Measurements from ENCODE around the gene H2AZ2.
"Not testable (repeated sequence)": the region's sequence is repeated elsewhere in the genome, so short reads cannot be mapped to it uniquely, and the experiment has no call there.

H2AZ2 gene

DNA sequence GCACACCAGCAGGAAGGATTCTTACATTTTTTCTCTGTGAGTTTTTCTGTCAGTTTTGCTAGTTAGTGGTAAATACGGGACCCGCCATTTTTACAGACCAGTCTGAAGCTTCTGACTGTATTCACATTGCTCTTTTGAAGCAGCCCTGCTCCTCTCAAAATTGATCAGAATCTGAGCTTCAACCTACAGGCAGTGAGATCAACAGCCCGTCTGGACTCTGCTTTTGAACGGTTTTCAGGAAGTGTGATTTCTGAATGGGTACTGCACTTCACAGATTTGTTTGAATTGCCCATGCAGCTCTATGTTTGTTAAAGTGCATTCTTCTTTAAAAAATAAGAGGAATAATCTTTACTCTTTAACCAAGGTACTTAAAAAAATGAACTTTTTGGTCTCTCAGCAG lies 28.5 kb upstream of the H2AZ2 start:
- no peak overlapping the region for H3K4me3 Mint-ChIP-seq
- TF ChIP-seq, protein P1, sequence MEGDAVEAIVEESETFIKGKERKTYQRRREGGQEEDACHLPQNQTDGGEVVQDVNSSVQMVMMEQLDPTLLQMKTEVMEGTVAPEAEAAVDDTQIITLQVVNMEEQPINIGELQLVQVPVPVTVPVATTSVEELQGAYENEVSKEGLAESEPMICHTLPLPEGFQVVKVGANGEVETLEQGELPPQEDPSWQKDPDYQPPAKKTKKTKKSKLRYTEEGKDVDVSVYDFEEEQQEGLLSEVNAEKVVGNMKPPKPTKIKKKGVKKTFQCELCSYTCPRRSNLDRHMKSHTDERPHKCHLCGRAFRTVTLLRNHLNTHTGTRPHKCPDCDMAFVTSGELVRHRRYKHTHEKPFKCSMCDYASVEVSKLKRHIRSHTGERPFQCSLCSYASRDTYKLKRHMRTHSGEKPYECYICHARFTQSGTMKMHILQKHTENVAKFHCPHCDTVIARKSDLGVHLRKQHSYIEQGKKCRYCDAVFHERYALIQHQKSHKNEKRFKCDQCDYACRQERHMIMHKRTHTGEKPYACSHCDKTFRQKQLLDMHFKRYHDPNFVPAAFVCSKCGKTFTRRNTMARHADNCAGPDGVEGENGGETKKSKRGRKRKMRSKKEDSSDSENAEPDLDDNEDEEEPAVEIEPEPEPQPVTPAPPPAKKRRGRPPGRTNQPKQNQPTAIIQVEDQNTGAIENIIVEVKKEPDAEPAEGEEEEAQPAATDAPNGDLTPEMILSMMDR (IDR thresholded peaks at IDR 0.05; ENCODE audit: unreplicated experiment in 3 of 3), result no peak
- H3K9me3 Mint-ChIP-seq, result peaks cover 11% of the 10 kb centered on the region
- H3K27me3 Mint-ChIP-seq (ENCODE audit: low read depth), result no peaks in the 10 kb centered on the region
- no peak overlapping the region for H3K27ac Mint-ChIP-seq
- peaks cover 28% of the 10 kb centered on the region for H3K4me1 Mint-ChIP-seq
- peaks cover 38% of the 10 kb centered on the region for H3K36me3 Mint-ChIP-seq (ENCODE audit: low read depth)

DNA sequence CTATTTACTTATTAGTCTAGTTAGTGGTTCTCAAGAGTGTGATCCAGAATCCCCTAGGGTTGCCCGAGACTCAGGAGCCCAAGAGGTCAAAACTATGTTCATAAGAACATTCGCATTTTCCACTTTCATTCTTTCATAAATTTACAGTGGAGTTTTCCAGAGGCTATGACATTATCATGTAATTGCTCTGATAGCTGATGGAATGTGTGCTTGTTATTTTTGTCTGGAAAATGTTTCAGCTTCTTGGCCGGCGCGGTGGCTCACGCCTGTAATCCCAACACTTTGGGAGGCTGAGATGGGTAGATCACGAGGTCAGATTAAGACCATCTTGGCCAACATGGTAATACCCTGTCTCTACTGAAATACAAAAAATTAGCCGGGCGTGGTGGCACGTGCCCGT lies 27.4 kb upstream of the H2AZ2 start:
- H3K36me3 Mint-ChIP-seq (ENCODE audit: low read depth), result peaks cover 28% of the 10 kb centered on the region
- TF ChIP-seq, protein P1 (IDR thresholded peaks at IDR 0.05; ENCODE audit: unreplicated experiment in 3 of 3), result no peak
- H3K27ac Mint-ChIP-seq, result no peak overlapping the region
- no peak overlapping the region for H3K4me3 Mint-ChIP-seq
- H3K4me1 Mint-ChIP-seq, result peaks cover 17% of the 10 kb centered on the region
- H3K27me3 Mint-ChIP-seq (ENCODE audit: low read depth), result no peaks in the 10 kb centered on the region
- H3K9me3 Mint-ChIP-seq, result peaks cover 13% of the 10 kb centered on the region

DNA sequence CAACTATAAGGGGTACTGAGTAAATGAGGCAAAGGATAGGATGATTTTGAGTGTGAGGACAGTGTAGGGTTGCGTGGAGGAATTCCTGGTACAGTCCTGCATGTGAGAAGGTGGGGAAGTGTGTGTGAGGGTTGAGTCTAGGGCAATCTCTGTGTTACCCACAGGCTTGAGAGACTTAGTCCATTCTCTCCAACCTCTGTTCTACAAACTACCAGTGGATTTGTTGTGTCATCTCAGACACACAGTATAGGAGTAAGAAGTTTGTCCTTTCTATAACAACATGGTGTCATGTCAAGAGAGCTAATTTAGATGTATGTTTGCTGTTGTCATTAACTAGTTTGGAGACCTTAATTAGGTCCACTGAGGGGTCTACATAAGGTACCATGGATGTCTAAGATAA lies 24.9 kb upstream of the H2AZ2 start:
- Mint-ChIP-seq H3K4me1 (no peaks in the 10 kb centered on the region), H3K4me3 (no peak overlapping the region), H3K9me3 (peaks cover 18% of the 10 kb centered on the region), H3K27me3 (ENCODE audit: low read depth) (no peaks in the 10 kb centered on the region), H3K27ac (no peak overlapping the region), H3K36me3 (ENCODE audit: low read depth) (peaks cover 13% of the 10 kb centered on the region)
- TF ChIP-seq, protein P1 (IDR thresholded peaks at IDR 0.05; ENCODE audit: unreplicated experiment in 3 of 3), result no peak

DNA sequence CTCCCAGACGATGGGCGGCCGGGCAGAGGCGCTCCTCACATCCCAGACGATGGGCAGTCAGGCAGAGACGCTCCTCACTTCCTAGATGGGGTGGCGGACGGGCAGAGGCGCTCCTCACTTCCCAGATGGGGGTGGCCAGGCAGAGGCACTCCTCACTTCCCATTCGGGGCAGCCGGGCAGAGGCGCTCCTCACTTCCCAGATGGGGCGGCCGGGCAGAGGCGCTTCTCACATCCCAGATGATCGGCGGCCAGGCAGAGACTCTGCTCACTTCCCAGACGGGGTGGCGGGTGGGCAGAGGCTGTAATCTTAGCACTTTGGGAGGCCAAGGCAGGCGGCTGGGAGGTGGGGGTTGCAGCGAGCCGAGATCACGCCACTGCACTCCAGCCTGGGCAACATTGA lies 24.0 kb upstream of the H2AZ2 start:
- H3K27ac Mint-ChIP-seq; H3K27me3 Mint-ChIP-seq (ENCODE audit: low read depth); H3K4me1 Mint-ChIP-seq; H3K4me3 Mint-ChIP-seq; H3K36me3 Mint-ChIP-seq (ENCODE audit: low read depth): not testable (repeated sequence)
- peaks cover 18% of the 10 kb centered on the region for H3K9me3 Mint-ChIP-seq

DNA sequence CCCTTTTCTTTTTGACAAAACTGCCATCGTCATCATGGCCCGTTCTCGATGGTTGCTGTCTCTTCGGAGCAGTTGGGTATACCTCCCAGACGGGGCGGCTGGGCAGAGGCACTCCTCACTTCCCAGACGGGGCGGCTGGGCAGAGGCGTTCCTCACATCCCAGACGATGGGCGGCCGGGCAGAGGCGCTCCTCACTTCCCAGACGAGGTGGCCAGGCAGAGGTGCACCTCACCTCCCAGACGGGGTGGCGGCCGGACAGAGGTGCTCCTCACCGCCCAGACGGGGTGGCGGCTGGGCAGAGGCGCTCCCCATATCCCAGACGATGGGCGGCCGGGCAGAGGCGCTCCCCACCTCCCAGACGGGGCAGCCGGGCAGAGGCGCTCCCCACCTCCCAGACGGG lies 22.9 kb upstream of the H2AZ2 start:
- not testable (repeated sequence) for H3K27ac Mint-ChIP-seq; H3K4me3 Mint-ChIP-seq; H3K4me1 Mint-ChIP-seq; H3K27me3 Mint-ChIP-seq (ENCODE audit: low read depth); H3K36me3 Mint-ChIP-seq (ENCODE audit: low read depth)
- peaks cover 18% of the 10 kb centered on the region for H3K9me3 Mint-ChIP-seq

DNA sequence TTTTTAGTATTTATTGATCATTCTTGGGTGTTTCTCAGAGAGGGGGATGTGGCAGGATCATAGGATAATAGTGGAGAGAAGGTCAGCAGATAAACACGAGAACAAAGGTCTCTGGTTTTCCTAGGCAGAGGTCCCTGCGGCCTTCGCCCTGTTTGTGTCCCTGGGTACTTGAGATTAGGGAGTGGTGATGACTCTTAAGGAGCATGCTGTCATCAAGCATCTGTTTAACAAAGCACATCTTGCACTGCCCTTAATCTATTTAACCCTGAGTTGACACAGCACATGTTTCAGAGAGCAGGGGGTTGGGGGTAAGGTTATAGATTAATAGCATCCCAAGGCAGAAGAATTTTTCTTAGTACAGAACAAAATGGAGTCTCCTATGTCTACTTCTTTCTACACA lies 22.4 kb upstream of the H2AZ2 start:
- H3K4me3 Mint-ChIP-seq; H3K27me3 Mint-ChIP-seq (ENCODE audit: low read depth); H3K36me3 Mint-ChIP-seq (ENCODE audit: low read depth); H3K4me1 Mint-ChIP-seq; H3K27ac Mint-ChIP-seq: not testable (repeated sequence)
- peaks cover 18% of the 10 kb centered on the region for H3K9me3 Mint-ChIP-seq

DNA sequence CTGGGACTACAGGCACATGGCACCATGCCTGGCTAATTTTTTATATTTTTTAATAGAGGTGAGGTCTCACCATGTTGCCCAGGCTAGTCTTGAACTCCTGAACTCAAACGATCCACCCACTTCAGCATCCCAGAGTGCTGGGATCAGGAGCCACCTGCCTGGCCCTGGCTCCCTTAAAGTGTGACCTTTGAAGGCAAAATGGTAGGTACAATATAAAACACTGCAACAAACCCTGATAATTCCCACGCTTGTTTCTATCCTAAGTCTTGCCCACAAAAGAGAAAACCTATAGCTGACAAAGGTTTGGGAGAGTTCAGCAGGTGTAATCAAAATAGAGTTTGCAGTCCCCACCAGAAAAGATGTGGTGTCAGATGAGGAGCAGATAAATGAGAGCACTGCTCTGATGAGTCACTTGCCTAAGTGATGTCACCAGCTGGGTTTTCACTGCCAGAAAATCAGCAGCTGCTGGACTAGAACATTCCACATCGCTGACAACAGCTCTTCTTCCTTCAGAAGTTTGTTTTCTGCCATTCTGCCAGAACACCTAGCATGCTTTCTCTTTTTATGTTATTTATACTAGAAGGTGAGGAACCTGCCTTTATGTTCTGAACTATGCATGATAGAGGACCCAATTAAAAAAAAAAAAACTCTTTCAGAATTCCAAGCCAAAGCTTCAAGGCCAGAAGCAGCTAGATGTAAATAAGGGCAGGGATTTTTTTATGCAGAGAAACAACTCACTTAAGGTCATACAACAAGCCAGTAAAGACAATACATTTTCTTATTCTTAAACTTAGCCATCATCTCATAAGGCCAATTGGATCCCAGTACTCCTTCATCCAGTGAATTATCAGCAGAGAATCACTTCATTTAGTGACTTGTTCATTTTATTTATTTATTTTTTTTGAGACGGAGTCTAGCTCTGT lies 19.4 kb upstream of the H2AZ2 start:
- Mint-ChIP-seq H3K9me3 (peaks cover 8% of the 10 kb centered on the region), H3K27me3 (ENCODE audit: low read depth) (peaks cover 7% of the 10 kb centered on the region), H3K36me3 (ENCODE audit: low read depth) (peaks cover 4% of the 10 kb centered on the region), H3K4me3 (no peak overlapping the region), H3K4me1 (no peaks in the 10 kb centered on the region), H3K27ac (no peak overlapping the region)
- TF ChIP-seq, protein P1 (IDR thresholded peaks at IDR 0.05; ENCODE audit: unreplicated experiment in 3 of 3), result no peak

DNA sequence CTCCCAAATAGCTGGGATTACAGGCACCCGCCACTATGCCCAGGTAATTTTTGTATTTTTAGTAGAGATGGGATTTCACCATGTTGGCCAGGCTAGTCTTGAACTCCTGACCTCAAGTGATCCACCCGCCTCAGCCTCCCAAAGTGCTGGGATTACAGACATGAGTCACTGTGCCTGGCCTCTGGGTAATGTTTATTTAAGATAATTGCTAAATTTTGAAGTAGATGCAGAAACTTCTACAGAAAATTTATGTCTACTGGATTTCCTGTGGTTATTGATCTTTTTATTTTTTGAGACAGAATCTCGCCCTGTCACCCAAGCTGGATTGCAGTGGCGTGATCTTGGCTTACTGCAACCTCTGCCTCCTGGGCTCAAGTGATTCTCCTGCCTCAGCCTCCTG lies 14.1 kb upstream of the H2AZ2 start:
- not testable (repeated sequence) for H3K27ac Mint-ChIP-seq

More for the DNA sequence above, 14.1 kb upstream of the H2AZ2 start:
- H3K9me3 Mint-ChIP-seq; H3K4me1 Mint-ChIP-seq; H3K4me3 Mint-ChIP-seq; H3K36me3 Mint-ChIP-seq (ENCODE audit: low read depth); H3K27me3 Mint-ChIP-seq (ENCODE audit: low read depth): not testable (repeated sequence)

Data from nephron (organoid).